Lower leg skin (tissue), 4 donors: ENCODE data around the gene ASGR1. TPM values are rescaled to one million over a fixed set of nuclear protein-coding genes. Genes with fewer than 3 reads are reported as not detected.
A peak's percentile ranks its signal among the peaks of the same experiment; 100 is the strongest.
"Not testable (repeated sequence)": the region's sequence is repeated elsewhere in the genome, so short reads cannot be mapped to it uniquely, and the experiment has no call there.

Experiments
- DNase-seq, 2 donors: peaks; one replicate each; pipeline ENCODE4 v3.0.0-alpha.2; 2019; ENCODE audit warnings: low spot score in 2 of 2
- H3K4me3 ChIP-seq: fragments of 200-600 bp; sonication (generic); 2 replicates; pipeline ENCODE4 v1.5.1; 2017; ENCODE audit warnings: mild to moderate bottlenecking, low read depth; ENCODE audit not compliant: poor library complexity, severe bottlenecking
- CTCF ChIP-seq, 3 donors: fragments of 450-650 bp; IDR thresholded peaks; one replicate each; pipeline ENCODE4 v1.5.1; 2016; ENCODE audit warnings: antibody characterized with exemption in 3 of 3, mild to moderate bottlenecking in 3 of 3, moderate library complexity in 2 of 3
- POLR2A ChIP-seq, 2 donors: fragments of 450-650 bp; IDR thresholded peaks; one replicate each; pipeline ENCODE4 v1.6.1; 2016 to 2017; ENCODE audit warnings: antibody characterized with exemption in 2 of 2, mild to moderate bottlenecking in 1 of 2, moderate library complexity in 1 of 2
- WGBS, 2 donors: methylation state at CpG; one replicate each; pipeline ENCODE4 v1.1.5; 2018; 5-methylcytosine and 5-hydroxymethylcytosine counted together
- intact Hi-C: fragments of 100-400 bp; cut with DNase I; formaldehyde crosslinking; loops from one replicate; pipeline ENCODE4 v1.15.0; 2023; ENCODE audit warnings: low total_unique reads
- total RNA-seq, 4 donors: library from RNA; depleted of rRNA; stranded (reverse); fragments of >200 nt; gene quantifications; one replicate each; pipeline ENCODE4 v1.1.0, GENCODE V29; 2016

ASGR1 gene
- total RNA-seq, 4 donors from 2014 or later = 1.3 to 6.6 (median 4.2) TPM

- no peak for TF ChIP-seq POLR2A (IDR thresholded peaks at IDR 0.05)
- TF ChIP-seq CTCF (IDR thresholded peaks at IDR 0.05) = no peak
- DNase-seq = no peak
- intact Hi-C loops = no loop called here
- WGBS, 2 donors = 59 to 70% methylated on average over 7 of the region's 7 CpGs
- no peak overlapping the region for H3K4me3 ChIP-seq
These were observed 7.1 kb upstream of the ASGR1 start for GRCh38 chr17:7186241-7186640.

GRCh38 chr17:7184647-7185046 lies 5.5 kb upstream of the ASGR1 start:
- WGBS, 2 donors = 81 to 87% methylated on average over 6 of the region's 6 CpGs
- no peak for TF ChIP-seq POLR2A (IDR thresholded peaks at IDR 0.05)
- no peak for TF ChIP-seq CTCF (IDR thresholded peaks at IDR 0.05)
- intact Hi-C loops = no loop called here
- H3K4me3 ChIP-seq = no peak overlapping the region
- DNase-seq = no peak

GRCh38 chr17:7184091-7184488 lies 4.9 kb upstream of the ASGR1 start:
- peak in 1 of 2 donors; percentile 27 for DNase-seq
- 73 to 80% methylated on average over 14 of the region's 14 CpGs for WGBS, 2 donors
- intact Hi-C loops = no loop called here
- no peak overlapping the region for H3K4me3 ChIP-seq
- TF ChIP-seq CTCF (IDR thresholded peaks at IDR 0.05) = no peak
- TF ChIP-seq POLR2A (IDR thresholded peaks at IDR 0.05) = no peak

- WGBS, 2 donors = 79 to 86% methylated on average over 7 of the region's 7 CpGs
These were observed 4.4 kb upstream of the ASGR1 start for GRCh38 chr17:7183433-7184090.

GRCh38 chr17:7182101-7182500 lies 2.9 kb upstream of the ASGR1 start:
- H3K4me3 ChIP-seq, DNase-seq, intact Hi-C loops: not testable (repeated sequence)
- WGBS, 2 donors = 96 to 100% methylated on average over 2 of the region's 2 CpGs

More at GRCh38 chr17:7183433-7184090, 4.4 kb upstream of the ASGR1 start:
- TF ChIP-seq POLR2A (IDR thresholded peaks at IDR 0.05) (no peak), CTCF (IDR thresholded peaks at IDR 0.05) (no peak)
- no peak overlapping the region for H3K4me3 ChIP-seq
- DNase-seq = no peak
- intact Hi-C loops = no loop called here

GRCh38 chr17:7178973-7179316 lies 225 bp downstream of the ASGR1 start:
- WGBS, 2 donors = 67% methylated on average over 11 of the region's 11 CpGs
- TF ChIP-seq POLR2A (IDR thresholded peaks at IDR 0.05) (no peak), CTCF (IDR thresholded peaks at IDR 0.05) (no peak)
- DNase-seq = no peak
- intact Hi-C loops = no loop called here
- no peak overlapping the region for H3K4me3 ChIP-seq
